DMS114 treated with DMSO at 0.1 percent for 48 hours (cell line): ENCODE measurements around the gene DLG5.
"Not testable (repeated sequence)": the region's sequence is repeated elsewhere in the genome, so short reads cannot be mapped to it uniquely, and the experiment has no call there.

Experiments used
- DNase-seq: peaks from one replicate; lab custom pipeline; 2025; ENCODE audit not compliant: unreplicated experiment; lab: John Stamatoyannopoulos, UW

Gene DLG5

DNA sequence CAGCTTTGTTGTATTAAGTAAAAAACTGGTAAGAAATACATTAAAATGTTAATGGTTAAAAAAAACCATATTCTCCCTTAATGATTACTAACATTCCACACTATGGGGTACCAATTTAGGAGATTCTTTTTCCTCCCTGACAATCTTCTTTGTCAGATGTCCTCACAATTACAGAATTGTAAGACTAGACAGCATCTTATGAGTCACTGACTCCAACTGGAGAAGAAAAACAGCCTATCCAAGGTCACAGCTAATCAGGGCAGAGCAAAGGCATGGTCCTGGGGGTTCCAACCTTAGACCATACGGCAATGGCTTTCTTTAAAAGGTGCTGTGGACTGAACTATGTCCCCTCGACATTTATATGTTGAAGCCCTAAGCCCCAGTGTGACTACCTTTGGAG lies 127.6 kb downstream of the DLG5 start:
- DNase-seq, result no peak

DNA sequence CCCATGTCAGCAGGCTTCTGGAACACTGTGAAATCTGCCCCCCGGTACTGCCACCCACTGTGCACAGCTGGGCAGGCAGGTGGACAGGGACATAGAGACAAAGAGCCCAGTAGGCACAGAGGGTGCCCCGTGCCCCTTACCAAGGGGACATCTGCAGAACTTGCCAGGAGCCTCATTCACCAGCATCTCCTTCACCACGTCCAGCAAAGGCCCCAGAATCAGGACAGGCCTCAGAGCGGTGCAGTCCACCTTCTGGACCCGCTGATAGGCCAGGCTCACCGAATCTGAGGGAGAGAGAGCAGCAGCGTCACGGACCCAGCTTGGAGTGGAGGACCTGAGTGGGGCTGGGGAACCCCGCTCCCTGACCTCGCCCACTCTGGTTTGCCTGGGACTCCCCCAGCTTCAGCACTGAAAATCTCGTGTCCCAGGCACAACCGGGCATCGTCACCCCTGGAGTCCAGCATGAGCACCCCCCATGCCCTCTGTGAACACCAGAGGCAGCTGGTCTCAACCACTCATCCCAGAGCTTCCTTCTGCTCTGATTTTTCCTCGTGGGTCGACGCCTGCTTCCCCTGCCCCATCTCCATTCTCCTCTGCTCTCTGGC lies 130.1 kb downstream of the DLG5 start:
- DNase-seq, result no peak

DNA sequence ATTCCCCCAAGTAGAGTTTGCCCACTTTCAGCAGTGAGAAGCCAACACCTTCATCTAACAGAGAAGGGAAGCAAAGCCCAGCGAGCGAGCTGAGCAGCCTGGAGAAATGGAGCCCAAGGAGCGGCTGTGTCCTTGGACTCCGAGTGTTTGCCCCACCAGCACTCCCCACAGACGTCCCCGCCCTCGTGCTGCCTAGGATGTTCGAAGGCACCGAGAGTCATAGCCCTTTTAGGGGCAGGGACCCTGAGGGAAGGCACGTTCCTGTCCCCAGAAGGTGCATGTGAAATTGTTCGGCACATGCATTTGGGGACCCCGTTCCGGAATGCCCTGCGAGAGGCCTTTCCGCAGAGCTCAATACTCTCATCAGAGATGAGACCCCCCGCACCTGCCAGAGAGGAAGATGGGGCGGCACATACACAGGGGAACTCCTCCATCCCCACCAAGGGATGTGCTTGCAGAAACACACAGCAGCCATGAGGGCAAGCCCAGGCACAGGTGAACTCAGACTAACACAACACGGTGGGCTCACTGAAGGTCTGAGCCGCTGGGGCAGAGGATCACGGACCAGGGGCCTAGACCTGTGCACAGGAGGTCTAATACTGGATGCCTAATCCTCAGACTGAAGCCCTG lies 131.0 kb downstream of the DLG5 start:
- no peak for DNase-seq

DNA sequence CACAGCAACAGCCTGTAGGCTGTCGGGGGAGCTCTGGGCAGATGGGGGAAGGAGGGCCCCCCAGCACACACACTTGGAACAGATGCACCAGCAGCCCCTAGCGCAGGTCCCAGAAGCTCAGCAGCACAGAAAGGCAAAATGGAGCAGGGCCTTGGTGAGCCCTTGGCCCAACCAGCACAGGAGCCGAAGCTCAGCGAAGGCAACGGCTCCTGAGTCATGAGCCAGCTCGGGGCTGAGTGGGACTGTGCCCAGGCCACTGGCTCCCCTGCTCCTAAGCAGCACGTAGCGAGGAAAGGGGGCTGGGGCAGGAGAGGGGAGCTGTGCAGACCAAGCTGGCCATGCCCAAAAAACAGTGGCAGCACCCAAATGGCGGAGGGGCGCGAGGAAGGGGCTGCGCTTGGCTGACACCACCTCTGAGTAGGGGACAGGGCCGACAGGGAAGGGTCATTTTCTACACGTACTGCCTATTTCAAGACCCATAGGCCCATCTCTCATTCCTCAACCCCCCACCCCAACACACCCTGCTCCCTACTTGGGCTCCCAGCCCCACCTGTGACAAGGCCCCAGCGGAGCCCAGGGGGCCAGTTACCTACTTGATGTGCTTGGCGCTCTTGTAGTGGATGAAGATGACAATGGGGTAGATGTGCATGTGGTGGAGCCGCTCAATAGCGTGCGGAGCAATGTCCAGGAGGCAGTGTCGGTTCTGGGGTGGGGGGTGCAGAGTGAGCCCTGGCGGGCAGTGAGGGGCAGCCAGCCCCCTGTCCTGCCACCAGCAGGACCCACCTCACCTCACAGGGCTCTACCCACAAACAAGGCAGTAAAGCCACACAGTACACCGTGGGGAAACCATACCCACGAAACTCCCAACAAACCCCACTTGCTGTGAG lies 132.1 kb downstream of the DLG5 start:
- no peak for DNase-seq

DNA sequence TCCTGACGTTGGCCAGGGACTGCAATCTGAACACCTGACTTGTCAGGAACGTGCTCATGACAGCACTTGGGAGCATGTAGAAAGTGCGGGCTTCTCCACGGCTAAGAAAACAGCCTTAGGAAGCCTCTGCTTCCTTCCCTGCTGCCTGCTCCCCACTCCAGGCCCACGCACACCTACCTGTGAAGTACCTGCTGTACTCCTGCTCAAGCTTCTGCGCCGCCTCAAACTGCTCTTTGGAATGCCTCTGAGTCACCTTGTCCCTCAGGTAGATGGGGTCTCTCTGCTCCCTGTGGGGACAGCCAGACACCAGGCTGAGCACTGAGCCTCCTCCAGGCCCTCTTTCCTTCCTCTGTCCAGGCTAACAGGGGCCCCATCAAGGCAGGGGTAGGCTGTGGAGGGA lies 132.7 kb downstream of the DLG5 start:
- no peak for DNase-seq

DNA sequence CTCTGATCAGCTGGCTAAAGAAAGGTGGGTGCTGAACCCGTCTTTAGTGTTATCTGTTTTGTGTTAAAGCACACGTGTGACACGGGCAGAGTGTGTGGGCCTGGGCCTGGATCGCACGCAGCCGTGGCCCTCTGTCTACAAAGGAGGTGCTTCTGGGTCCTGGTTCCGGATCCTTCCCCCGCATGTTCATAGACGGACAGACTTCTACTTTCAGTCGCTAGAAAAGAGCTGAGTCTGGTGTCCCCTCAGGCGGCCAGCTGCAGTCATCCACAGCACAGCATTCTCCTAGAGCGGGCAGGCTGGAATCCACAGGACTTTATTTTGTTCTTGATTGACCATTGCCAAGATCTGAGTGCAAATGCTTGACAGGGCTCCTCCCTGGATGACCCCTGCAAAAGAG lies 134.4 kb downstream of the DLG5 start:
- no peak for DNase-seq

DNA sequence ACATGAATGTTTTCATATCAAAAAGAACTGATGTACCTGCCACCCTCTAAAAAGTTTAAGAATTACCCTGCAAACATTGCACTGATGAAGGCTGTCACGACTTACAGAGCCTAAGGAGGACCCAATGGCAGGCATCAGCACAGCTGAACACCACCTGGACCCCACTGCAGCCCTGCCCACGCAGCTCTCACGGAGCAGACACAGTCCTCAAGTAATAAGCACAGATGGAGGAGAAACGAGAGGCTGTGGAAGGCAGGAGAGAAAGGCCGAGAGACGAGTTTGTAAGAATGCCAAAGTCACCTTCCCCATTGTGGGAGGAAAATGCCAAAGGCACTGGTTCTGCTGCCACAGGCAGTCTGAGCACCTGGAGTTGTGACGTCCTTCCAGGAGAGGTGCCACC lies 135.0 kb downstream of the DLG5 start:
- no peak for DNase-seq

DNA sequence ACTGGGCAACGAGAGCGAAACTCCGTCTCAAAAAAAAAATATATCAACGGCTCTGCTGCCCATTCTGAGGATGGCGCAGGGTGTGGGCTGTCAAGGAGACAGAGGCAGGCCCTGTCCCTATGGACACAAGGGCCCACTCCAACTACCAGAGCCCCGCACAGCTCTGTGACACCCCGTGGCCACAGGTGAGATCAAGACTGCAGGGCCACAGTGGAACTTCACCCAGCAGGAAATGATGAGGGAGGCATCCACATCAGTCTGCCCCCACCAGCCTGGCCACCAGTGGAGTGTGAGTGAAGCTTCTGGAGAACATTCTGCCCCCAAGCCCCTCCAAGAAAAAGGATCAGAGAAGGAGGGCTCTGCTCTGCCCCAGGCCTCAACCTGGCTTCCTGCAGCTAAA lies 136.7 kb downstream of the DLG5 start:
- DNase-seq, result no peak

DNA sequence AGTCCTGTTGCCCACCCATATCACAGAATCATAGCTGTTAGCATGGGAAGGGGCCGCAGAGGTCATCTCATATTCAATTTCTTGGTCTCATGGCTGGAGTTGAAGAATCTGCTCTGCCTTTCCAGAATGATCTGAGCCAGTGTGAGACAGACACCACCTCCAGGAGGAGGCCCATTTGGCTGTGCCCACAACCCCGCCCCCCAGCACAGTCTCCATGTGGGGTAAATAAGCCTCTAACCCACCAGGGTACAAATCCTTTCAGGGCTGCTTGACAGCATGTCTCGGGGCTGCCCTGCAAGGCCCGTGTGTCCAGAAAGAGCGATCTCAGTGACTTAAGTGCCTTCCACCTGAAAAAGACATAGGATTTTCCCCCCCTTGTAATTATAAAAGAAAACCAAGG lies 137.5 kb downstream of the DLG5 start:
- no peak for DNase-seq

DNA sequence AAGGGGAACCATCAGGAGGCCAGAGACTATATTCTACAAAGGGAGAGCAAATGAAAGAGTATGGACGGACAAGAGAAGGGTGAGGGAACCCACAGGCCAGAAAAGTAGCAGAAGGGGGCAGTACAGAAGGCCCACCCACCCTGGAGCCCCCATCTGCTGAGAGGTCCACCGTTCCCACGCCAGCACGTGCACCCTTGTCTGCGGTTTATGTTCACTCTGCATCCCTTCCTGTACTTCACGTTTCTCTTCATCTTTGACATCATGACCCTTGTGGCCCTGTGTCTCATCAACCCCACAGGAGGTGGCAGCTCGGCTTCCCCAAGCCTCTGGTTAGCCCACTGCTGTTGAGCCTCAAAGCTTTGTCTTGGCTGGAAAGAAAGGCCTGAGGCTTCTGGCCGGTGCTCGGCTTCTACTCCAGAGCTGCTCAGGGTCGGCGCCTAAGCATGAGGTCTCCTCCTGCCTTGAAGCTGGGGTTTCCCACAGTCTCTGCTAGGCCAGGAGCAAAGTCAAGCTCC lies 138.0 kb downstream of the DLG5 start:
- no peak for DNase-seq

DNA sequence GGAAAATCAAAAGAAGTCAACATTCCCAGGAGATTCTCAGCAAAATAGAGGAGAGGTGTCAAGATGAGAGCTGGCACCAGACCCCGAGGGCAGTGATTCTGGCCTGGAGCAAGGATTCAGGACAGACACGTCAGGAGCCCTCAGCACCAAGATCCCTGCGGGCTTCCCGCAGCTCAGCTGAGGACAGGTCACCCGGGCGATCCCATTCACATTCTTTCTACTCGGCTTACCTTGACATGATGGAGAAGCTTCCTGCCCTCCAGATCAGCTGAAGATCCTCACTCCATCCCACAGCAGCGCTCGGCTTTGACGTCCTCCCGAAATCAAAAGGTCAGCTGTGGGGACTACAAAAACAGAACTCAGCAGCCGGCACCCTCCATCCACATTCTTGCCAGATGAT lies 139.1 kb downstream of the DLG5 start:
- no peak for DNase-seq

DNA sequence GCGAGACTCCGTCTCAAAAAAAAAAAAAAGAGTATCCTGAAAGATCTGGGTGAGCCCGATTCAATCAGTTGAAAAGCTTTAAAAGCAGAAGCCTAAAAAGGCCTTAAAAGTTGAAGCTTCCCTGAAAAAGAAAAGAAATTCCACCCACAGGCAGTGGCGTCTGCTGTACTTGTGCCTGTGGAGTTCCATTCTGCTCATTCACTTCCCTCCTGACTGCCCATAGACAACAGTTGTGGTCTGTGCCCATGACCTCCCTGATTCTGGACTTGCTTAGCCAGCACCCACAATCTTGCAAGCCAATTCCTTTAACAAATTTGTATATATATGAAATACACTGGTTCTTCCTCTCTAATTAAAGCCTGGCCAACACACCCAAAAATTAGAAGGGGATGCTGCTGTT lies 141.7 kb downstream of the DLG5 start:
- no peak for DNase-seq

DNA sequence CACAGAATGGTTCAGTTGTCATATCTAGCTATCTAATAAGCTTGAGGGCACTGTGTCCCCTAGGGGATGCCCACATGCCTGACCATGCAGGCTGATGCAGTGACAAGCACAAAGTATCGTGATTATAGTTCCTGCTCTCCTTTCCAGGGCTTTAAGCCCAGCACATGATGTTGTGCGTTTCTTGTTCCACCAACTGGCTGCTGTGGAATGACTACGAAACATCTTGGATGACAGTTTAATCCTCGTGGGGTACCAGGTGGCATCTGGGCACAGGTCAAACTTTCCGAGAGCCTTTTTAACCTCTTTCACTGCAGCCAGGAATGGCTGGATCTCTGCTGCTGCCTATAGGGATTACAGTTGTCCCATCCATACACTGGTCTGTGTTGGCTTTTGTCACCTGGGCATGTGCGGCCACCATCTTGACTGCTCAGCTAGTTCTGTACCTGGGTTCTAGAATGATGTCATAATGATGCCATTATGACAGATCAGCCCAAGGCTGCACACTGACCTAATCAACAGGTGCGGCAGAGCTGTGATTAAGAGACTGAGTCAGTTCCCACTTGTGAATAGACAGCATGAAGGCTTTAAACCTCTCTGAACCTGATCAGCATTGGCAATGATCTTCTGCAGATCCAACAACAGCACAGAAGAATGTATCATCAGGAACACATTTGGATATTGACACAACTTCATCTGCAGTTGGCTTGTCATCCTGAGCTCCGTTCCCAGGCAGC lies 144.1 kb downstream of the DLG5 start:
- no peak for DNase-seq

DNA sequence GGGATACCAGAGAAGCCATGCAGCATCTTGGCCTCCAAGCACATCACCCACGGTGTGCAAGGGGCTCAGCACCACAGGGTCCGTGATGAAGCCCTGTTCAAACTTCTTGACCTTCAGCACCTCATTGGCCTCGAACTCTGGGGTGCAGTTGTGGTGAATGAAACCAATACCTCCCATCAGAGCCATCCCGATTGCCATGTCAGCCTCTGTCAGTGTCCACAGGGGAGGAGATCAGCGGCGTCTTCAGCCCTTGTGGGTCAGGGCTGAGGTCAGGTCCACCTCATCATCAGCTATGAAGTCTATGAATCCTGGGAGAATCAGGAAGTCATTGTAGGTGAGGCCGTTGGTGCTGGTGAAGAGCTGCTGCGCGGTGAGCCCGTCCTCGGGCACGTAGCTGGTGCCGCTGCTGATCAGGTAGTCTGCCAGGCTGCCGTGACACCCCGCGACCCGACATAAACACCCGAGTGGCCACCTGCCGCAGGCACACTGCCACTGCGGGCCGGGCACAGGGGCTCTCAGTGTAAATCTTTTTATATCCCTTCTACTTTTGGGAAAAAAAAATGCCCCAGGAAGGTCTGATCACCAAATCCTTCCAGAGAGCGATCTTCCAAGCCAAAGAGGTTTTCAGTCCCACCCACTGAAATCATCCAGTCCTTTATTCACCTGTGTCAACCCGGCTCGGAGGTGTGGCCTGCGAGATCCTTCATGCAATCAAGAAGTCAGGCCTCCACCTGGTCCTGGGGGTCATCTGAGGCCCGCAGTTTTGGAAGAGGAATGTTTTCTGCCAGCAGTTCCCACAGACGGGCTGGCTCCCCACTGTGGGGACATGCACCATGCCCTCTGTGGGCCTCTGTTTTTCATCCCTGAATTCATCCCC lies 144.9 kb downstream of the DLG5 start:
- no peak for DNase-seq

DNA sequence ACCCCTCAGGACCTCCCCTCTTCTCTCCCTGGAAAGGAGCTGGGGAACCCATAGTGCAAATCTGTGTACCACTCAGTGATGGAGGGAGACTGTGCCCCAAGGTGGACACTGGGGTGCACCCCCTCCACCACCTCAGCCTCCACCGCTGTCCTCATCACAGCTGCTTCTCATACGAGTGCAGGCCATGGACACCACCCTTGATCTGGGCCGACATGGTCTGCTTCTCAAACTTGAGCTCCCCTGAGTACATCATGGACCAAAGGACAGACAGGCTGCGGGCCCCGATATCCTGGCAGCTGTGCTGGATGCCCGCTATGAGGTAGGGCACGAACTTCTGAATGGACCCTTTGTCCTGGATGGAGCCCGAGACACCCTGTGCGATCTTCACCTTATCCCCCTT lies 146.4 kb downstream of the DLG5 start:
- DNase-seq, result no peak

DNA sequence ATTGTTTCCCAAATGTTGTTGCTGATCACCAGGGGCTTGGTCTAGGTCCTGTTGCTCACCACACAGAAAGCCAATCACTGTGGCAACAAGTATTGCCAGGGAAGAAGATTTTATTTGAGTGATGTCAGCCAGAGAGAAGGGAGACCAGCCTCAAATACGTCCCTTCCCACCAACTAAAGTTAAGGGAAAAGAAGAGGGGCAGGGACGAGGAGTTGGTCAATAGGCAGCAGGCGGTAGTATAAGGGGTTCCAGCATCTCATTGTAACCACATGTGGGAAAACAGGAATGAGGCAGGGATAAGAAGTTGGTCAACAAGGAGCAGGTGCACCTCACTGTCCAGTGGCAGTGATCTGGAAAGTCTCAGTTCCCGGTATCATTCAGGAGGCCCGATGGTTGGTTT lies 150.1 kb downstream of the DLG5 start:
- DNase-seq, result no peak

DNA sequence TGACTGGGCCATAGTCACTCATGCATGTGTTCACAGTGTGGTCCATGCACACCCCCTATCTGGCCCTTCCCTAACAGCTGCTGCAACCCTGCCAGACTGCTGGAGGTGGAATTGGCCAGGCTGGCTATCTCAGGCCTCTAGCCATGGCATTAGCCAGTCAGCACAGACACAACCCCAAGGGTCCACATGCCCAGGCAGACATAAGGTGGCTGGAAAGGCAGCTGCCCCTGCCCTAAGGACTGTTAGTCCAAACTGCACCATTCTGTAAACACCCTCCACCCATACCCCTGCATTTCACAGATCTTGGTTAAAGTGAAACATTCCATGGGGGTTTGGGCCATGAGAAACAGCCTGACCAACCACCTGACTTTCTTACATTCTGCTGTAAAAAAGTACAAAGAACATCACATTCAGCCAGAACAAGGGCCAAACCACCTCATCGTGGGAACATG lies 151.6 kb downstream of the DLG5 start:
- DNase-seq, result no peak

DNA sequence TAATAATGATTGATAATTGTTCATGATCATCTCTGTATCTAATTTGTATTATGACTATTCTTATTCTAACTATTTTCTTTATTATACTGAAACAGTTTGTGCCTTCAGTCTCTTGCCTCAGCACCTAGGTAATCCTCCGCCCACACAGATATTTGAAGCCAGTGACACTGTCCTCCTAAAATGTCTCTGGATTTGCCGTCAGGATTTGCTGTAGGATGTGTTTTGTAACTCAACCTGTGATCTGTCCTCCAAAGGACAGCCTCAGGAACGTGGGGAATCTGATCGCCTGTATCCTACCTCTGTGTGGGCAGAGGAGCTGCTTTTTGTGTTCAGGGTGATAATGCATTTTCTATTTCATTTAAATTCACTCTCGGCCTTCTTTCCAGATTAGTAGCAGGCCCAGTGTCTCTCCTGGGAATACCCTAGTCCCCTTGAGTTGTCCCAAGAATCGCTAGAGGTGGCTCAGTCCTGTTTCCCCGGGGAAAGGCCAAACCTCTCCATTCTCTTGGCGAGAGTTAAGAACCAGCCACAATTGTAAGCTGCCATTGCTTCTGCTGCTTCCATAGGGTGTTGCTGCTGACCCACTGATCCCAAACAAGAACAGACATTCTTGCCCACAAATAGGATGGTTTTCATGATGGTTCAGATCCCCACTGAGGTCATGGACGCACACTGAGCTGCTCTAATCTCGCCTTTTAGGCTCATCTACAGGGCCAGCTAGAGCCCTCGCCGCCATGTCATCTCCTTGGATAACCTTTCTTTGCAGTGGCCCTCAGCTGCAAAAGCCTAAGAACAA lies 152.7 kb downstream of the DLG5 start:
- DNase-seq, result no peak

DNA sequence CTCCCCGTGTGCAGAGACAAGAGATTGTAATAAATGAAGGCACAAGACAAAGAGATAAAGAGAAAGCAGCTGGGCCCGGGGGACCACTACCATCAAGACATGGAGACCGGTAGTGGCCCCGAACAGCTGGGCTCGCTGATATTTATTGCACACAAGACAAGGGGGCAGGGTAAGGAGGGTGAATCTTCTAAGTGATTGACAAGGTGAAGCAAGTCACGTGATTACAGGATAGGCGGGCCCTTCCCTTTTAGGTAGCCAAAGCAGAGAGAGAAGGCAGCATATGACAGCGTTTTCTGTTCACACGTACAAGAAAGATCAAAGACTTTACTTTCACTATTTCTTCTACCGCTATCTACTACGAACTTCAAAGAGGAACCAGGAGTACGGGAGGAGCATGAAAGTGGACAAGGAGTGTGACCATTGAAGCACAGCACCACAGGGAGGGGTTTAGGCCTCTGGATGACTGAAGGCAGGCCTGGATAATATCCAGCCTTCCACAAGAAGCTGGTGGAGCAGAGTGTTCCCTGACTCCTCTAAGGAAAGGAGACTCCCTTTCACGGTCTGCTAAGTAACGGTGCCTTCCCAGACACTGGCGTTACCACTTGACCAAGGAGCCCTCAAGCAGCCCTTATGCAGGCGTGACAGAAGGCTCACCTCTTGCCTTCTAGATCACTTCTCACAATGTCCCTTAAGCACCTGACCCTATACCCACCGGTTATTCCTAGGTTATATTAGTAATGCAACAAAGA lies 153.5 kb downstream of the DLG5 start:
- DNase-seq, result not testable (repeated sequence)
